K562 (cell line): Measurements from ENCODE around the gene GNG7. TPM values are rescaled to one million over a fixed set of nuclear protein-coding genes. Genes with fewer than 3 reads are reported as not detected.
A peak's percentile ranks its signal among the peaks of the same experiment; 100 is the strongest.
"Not testable (repeated sequence)": the region's sequence is repeated elsewhere in the genome, so short reads cannot be mapped to it uniquely, and the experiment has no call there.

Experiments used
- ATAC-seq: fragments of 200-7000 bp; cut with Tn5 transposase; 3 replicates; pipeline ENCODE4 v1.9.1; 2020; ENCODE audit warnings: moderate library complexity
- BruUV-seq: library from RNA; stranded (reverse); fragments of 400-500 nt; replicated peaks from 2 replicates; lab custom pipeline; 2021; lab: Mats Ljungman, UMichigan
- CTCF ChIA-PET: fragments of 300-600 bp; formaldehyde crosslinking; extraction: SDS; loops from one replicate; lab custom pipeline; 2021; ENCODE audit warnings: low intra/inter-chr PET ratio; lab: Yijun Ruan, JAX
- POLR2A ChIA-PET: fragments of 300-600, 350-650 bp; sonication (Branson Sonifier 250); formaldehyde crosslinking; extraction: SDS; loops from one replicate; lab custom pipeline; 2021; ENCODE audit warnings: antibody characterized with exemption, inconsistent platforms; lab: Yijun Ruan, JAX
- DNase-seq, 4 experiments: peaks; one replicate each; pipeline versions ENCODE4 v3.0.0 to v3.0.0-alpha.2; 2011 to 2018; ENCODE audit warnings: low spot score in 3 of 4, mixed read lengths in 3 of 4; ENCODE audit errors: extremely low read depth in 1 of 4
- FAIRE-seq: peaks from 2 replicates; lab custom pipeline; 2011; peaks lifted over from hg19 to GRCh38; lab: Jason Lieb, UNC
- H2AFZ ChIP-seq: 2 replicates; pipeline ENCODE4 v1.6.0; 2011; ENCODE audit warnings: low read depth, low read length, control low read depth, inconsistent platforms
- H3K27ac ChIP-seq: fragments of 200-600 bp; 3 replicates; pipeline ENCODE4 v1.8.0; 2011; ENCODE audit warnings: low read depth, mild to moderate bottlenecking, control low read depth, inconsistent platforms, low read length, moderate library complexity, mixed read lengths; ENCODE audit errors: extremely low read depth
- H3K27me3 ChIP-seq, 2 experiments: fragments of 300-600 bp in 1 of 2; 2 replicates in 1 of 2; 3 replicates in 1 of 2; pipeline versions ENCODE4 v1.6.0 to v1.8.0; 2011; ENCODE audit warnings: inconsistent platforms in 2 of 2, low read length in 2 of 2, mild to moderate bottlenecking in 1 of 2, mixed read lengths in 1 of 2, moderate library complexity in 1 of 2; ENCODE audit not compliant: control insufficient read depth in 2 of 2, insufficient read depth in 2 of 2
- H3K36me3 ChIP-seq: fragments of 300-600 bp; 3 replicates; pipeline ENCODE4 v1.8.0; 2011; ENCODE audit warnings: mild to moderate bottlenecking, low read length, inconsistent platforms; ENCODE audit not compliant: control insufficient read depth, insufficient read depth
- H3K4me1 ChIP-seq, 2 experiments: fragments of 200-600 bp in 1 of 2; replicated peaks in 1 of 2; 2 replicates in 1 of 2; 3 replicates in 1 of 2; pipeline versions ENCODE4 v1.5.1 to v1.8.0; 2011; ENCODE audit warnings: inconsistent platforms in 2 of 2, low read length in 2 of 2, mild to moderate bottlenecking in 1 of 2, mixed read lengths in 1 of 2, moderate library complexity in 1 of 2; ENCODE audit not compliant: control insufficient read depth in 2 of 2, insufficient read depth in 2 of 2
- H3K4me2 ChIP-seq: 2 replicates; pipeline ENCODE4 v1.6.1; 2011; ENCODE audit warnings: low read length, control low read depth, inconsistent platforms, mixed read lengths; ENCODE audit not compliant: insufficient read depth
- H3K4me3 ChIP-seq: fragments of 200-600 bp; sonication (generic), shearing (Covaris generic); 2 replicates; pipeline ENCODE4 v1.5.1; 2016; ENCODE audit warnings: control low read depth, inconsistent platforms
- H3K79me2 ChIP-seq: fragments of 200-600 bp; 3 replicates; pipeline ENCODE4 v1.8.0; 2011; ENCODE audit warnings: low read length, inconsistent platforms; ENCODE audit not compliant: control insufficient read depth, insufficient read depth
- H3K9ac ChIP-seq, 2 experiments: 2 replicates each; pipeline versions ENCODE4 v1.6.0 to v1.6.1; 2011; ENCODE audit warnings: low read depth in 2 of 2, low read length in 2 of 2, control low read depth in 1 of 2, inconsistent platforms in 1 of 2, mild to moderate bottlenecking in 1 of 2, mixed read lengths in 1 of 2; ENCODE audit not compliant: insufficient read depth in 1 of 2
- H3K9me1 ChIP-seq: one replicate; pipeline ENCODE4 v1.6.0; 2011; ENCODE audit warnings: inconsistent platforms, mild to moderate bottlenecking, low read length, moderate library complexity; ENCODE audit not compliant: control insufficient read depth, insufficient read depth
- H3K9me3 ChIP-seq: replicated peaks from 2 replicates; pipeline ENCODE4 v1.5.1; 2011; ENCODE audit warnings: low read depth, low read length, inconsistent platforms; ENCODE audit not compliant: control insufficient read depth, insufficient read depth
- H4K20me1 ChIP-seq: replicated peaks from 2 replicates; pipeline ENCODE4 v1.6.1; 2011; ENCODE audit warnings: low read length, inconsistent platforms, mixed read lengths; ENCODE audit not compliant: control insufficient read depth, insufficient read depth
- C11orf30 ChIP-seq: fragments of 450-650 bp; IDR thresholded peaks from 2 replicates; pipeline ENCODE4 v1.6.1; 2016; ENCODE audit warnings: low read depth, mild to moderate bottlenecking
- CEBPB ChIP-seq: fragments of 450-650 bp; IDR thresholded peaks from 2 replicates; pipeline ENCODE4 v1.6.1; 2016; ENCODE audit warnings: missing genetic modification characterization, missing compliant biosample characterization
- FOXA3 ChIP-seq, 2 experiments: fragments of 450-650 bp in 1 of 2; sonication (generic) in 1 of 2; formaldehyde crosslinking; IDR thresholded peaks in 1 of 2; conservative IDR thresholded peaks in 1 of 2; 2 replicates each; pipeline versions ENCODE4 v1.4.0 to v1.8.0; 2020 to 2022; ENCODE audit warnings: mild to moderate bottlenecking in 2 of 2, missing genetic modification reagents in 1 of 2
- KLF13 ChIP-seq: fragments of 450-650 bp; IDR thresholded peaks from 2 replicates; pipeline ENCODE4 v1.6.1; 2016; ENCODE audit warnings: missing genetic modification characterization, low read depth, mild to moderate bottlenecking, missing compliant biosample characterization, moderate library complexity, borderline replicate concordance
- MAFG ChIP-seq: fragments of 450-650 bp; conservative IDR thresholded peaks from 2 replicates; pipeline ENCODE4 v1.6.1; 2016; ENCODE audit warnings: missing genetic modification characterization, missing compliant biosample characterization
- NFE2 ChIP-seq: IDR thresholded peaks from 2 replicates; pipeline ENCODE4 v1.6.1; 2014; ENCODE audit warnings: antibody characterized with exemption, low read depth
- ZKSCAN1 ChIP-seq: fragments of 150-350 bp; IDR thresholded peaks from 2 replicates; pipeline ENCODE4 v1.6.1; 2016; ENCODE audit warnings: low read depth, low read length
- ZNF316 ChIP-seq: fragments of 450-650 bp; IDR thresholded peaks from 2 replicates; pipeline ENCODE4 v1.6.1; 2016
- WGBS: fragments of 100-300 bp; shearing (Covaris generic); methylation state at CpG from one replicate; pipeline ENCODE4 v1.1.6; 2016; ENCODE audit warnings: low coverage, mixed read lengths; ENCODE audit not compliant: insufficient coverage; ENCODE audit errors: missing lambda C conversion rate; 5-methylcytosine and 5-hydroxymethylcytosine counted together
- in situ Hi-C: fragments of 300-500 bp; cut with MboI; formaldehyde crosslinking; loops from 4 replicates; pipeline ENCODE4 v1.15.0; 2018; ENCODE audit warnings: inconsistent platforms, mixed read lengths
- intact Hi-C: fragments of 100-400 bp; cut with micrococcal nuclease; formaldehyde crosslinking; loops from 2 replicates; pipeline ENCODE4 v1.14.2; 2022
- polyA plus RNA-seq, 8 experiments: library from polyadenylated mRNA; depleted of rRNA in 4 of 8; stranded (reverse) in 5 of 8; unstranded in 3 of 8; fragments of >200 nt; fragmentation: Nextera tagmentation in 2 of 8; fragmentation: Illumina TruSeq in 1 of 8; extraction: Ambion mirVana in 2 of 8; extraction: Trizol in 1 of 8; gene quantifications; 2 replicates each; pipeline versions ENCODE4 v1.2.1 to v1.2.3, GENCODE V29; 2011 to 2014; ENCODE audit warnings: inconsistent platforms in 1 of 8, missing spikeins in 1 of 8
- total RNA-seq, 7 experiments: library from RNA; depleted of rRNA in 6 of 7; stranded (reverse); fragments of >200 nt in 6 of 7; fragmentation: Illumina TruSeq in 2 of 7; extraction: Trizol in 2 of 7; gene quantifications; 2 replicates each; pipeline versions ENCODE4 v1.2.1 to v1.2.3, GENCODE V29; 2011 to 2021; ENCODE audit warnings: low replicate concordance in 1 of 7

Gene GNG7
- total and polyA plus RNA-seq, 9 of the 15 experiments (the other 6 are each of a cell fraction or from before 2014, with no cell fraction given) = 0.01 to 0.20 (median 0.06) TPM; not detected in 1

DNA sequence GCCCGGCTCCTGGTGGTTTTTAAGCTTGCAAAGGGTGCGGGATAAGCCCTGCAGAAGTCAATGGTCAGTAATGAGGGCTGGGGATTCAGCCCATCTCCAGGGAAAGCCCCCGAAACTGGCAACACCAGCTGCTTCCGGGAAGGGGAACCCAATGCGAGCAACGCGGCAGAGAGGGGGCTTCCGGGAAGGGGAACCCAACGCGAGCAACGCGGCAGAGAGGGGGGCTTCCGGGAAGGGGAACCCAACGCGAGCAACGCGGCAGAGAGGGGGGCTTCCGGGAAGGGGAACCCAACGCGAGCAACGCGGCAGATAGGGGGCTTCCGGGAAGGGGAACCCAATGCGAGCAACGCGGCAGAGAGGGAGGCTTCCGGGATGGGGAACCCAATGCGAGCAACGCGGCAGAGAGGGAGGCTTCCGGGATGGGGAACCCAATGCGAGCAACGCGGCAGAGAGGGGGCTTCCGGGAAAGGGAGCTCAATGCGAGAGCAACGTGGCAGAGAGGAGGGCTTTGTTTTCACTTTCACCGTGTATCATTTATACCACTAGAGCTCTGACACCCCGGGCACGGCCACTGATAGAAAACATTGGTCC, 80.0 kb downstream of the GNG7 start:
- CTCF ChIA-PET, H3K4me2 ChIP-seq: not testable (repeated sequence)

DNA sequence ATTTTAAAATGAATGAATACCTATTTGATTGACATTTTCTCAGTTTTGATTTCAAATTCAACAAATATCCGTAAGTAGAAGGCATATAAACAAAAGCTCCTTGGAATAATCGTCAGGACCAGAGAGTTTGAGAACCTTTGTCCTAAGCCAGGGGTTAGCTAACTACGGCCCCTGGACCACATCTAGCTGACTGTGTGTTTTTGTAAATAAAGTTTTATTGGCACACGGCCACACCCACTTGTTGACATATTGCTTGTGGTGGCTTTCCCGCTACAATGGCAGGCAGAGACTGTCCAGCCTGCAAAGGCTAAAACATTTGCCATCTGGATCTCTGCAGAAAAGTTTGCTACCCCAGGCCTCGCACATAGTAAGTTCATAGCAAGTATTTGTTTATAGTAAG, 83.4 kb downstream of the GNG7 start:
- H3K27ac ChIP-seq = no peak overlapping the region
- peaks cover 2 to 9% of the 10 kb centered on the region in 2 experiments; a peak in 3 of 5 replicates for H3K4me1 ChIP-seq
- no peak overlapping the region for H3K9ac ChIP-seq
- ChIA-PET CTCF (interaction anchor here (0.7 to 0.9 kb wide), 2 partner anchors 9 to 67 kb away, joined by 3 to 5 read pairs; no protein-coding TSS in a partner anchor), POLR2A (interaction anchor here (0.8 kb wide), 1 partner anchor 403 kb away, joined by 3 read pairs; no protein-coding TSS in a partner anchor)
- H3K4me2 ChIP-seq = no peak overlapping the region
- DNase-seq (peak in 1 of 4 experiments; percentile 23), FAIRE-seq (no peak), ATAC-seq (peak; percentile 42; the same call in 1 of the 3 replicates)
- H2AFZ ChIP-seq = no peak overlapping the region
- BruUV-seq = no TSS peak
- intact Hi-C loops (loop anchor here (10.0 kb wide), 2 partner anchors 224 to 464 kb away; partner anchors contain the start of gene AP3D1), in situ Hi-C loops (no loop called here)
- H3K4me3 ChIP-seq = no peak overlapping the region
- peaks cover 2 to 42% of the 10 kb centered on the region in 2 experiments; a peak in 2 of 5 replicates for H3K27me3 ChIP-seq
- H4K20me1 ChIP-seq = no peaks in the 10 kb centered on the region
- H3K36me3 ChIP-seq = no peaks in the 10 kb centered on the region
- H3K9me3 ChIP-seq = peaks cover 4% of the 10 kb centered on the region; the same call in 1 of the 2 replicates
- 31% methylated on average over 6 of the region's 6 CpGs for WGBS
- no peaks in the 10 kb centered on the region for H3K79me2 ChIP-seq
- no peaks in the 10 kb centered on the region for H3K9me1 ChIP-seq
- TF ChIP-seq NFE2 (0 out of 2 replicates have a peak, but pooled peaks have one; percentile 7), C11orf30 (peak; percentile 55; the same call in 1 of the 2 replicates), MAFG (peak; percentile 42; the same call in 1 of the 2 replicates), ZKSCAN1 (peak; percentile 81), FOXA3 (CRISPR knock-in tag; conservative IDR thresholded peaks at IDR 0.05 in 1 of 2, IDR thresholded peaks at IDR 0.05 in 1 of 2) (peak in 1 of 2 experiments; percentile 31; a peak in 1 of 4 replicates), CEBPB (tag) (no peak), ZNF316 (peak; percentile 59), KLF13 (tag) (peak; percentile 87; the same call in 1 of the 2 replicates)

More for the DNA sequence above, 80.0 kb downstream of the GNG7 start:
- H3K9ac ChIP-seq, BruUV-seq, H3K9me3 ChIP-seq, H2AFZ ChIP-seq, intact Hi-C loops, H3K36me3 ChIP-seq, in situ Hi-C loops, H3K4me3 ChIP-seq, H3K9me1 ChIP-seq, H4K20me1 ChIP-seq, H3K79me2 ChIP-seq, H3K27ac ChIP-seq, FAIRE-seq, ATAC-seq, DNase-seq: not testable (repeated sequence)
- Histone ChIP-seq H3K4me1 (peaks cover 2 to 18% of the 10 kb centered on the region in 2 experiments; a peak in 3 of 5 replicates), H3K27me3 (peaks cover 5 to 48% of the 10 kb centered on the region in 2 experiments)
- POLR2A ChIA-PET = interaction anchor here (0.5 to 1.0 kb wide), 2 partner anchors 146 to 196 kb away, joined by 4 read pairs; partner anchors contain the start of gene GADD45B
- WGBS = 43% methylated on average over 19 of the region's 40 CpGs
